ENCODE data around the gene PLEKHG4B. TPM values are rescaled to one million over a fixed set of nuclear protein-coding genes. Genes with fewer than 3 reads are reported as not detected.

The PLEKHG4B gene
- total RNA-seq, 1 experiment from 2014 or later = 44.3 TPM

- Histone ChIP-seq H3K14ac (ENCODE audit: insufficient read depth, low read length) (no peak overlapping the region), H3K18ac (ENCODE audit: insufficient read length, low read depth, low read length) (no peak overlapping the region), H3K79me1 (ENCODE audit: insufficient read depth, low read depth, low read length, poor library complexity, severe bottlenecking) (peaks cover 5% of the 10 kb centered on the region), H4K91ac (ENCODE audit: insufficient read length, low read depth, low read length) (no peak overlapping the region), H2BK5ac (ENCODE audit: insufficient read length, low read length) (no peak overlapping the region), H2AK5ac (ENCODE audit: insufficient read length, low read length) (no peak overlapping the region), H3T11ph (ENCODE audit: low read length) (no peak overlapping the region), H4K8ac (replicated peaks; ENCODE audit: insufficient read length, low read depth, low read length) (no peak overlapping the region), H2BK120ac (ENCODE audit: low read depth, low read length, poor library complexity, severe bottlenecking) (no peak overlapping the region), H3K27ac (ENCODE audit: insufficient read length, low read depth, low read length) (no peak overlapping the region), H3K4me1 (ENCODE audit: insufficient read depth, low read length) (peaks cover 4% of the 10 kb centered on the region), H3K4me2 (ENCODE audit: insufficient read depth, insufficient read length, low read length) (no peak overlapping the region), H3K9me3 (ENCODE audit: control insufficient read depth, low read depth, low read length) (no peaks in the 10 kb centered on the region), H3K4ac (ENCODE audit: low read depth, low read length) (no peak overlapping the region), H2AFZ (ENCODE audit: low read length) (no peak overlapping the region), H4K20me1 (ENCODE audit: control insufficient read depth, insufficient read depth, insufficient read length) (no peaks in the 10 kb centered on the region), H3K9ac (ENCODE audit: extremely low read depth, insufficient read length, low read length) (no peak overlapping the region), H3K27me3 (ENCODE audit: insufficient read depth, low read length) (no peaks in the 10 kb centered on the region), H3K56ac (ENCODE audit: insufficient read length, low read depth, low read length) (no peak overlapping the region), H2BK15ac (ENCODE audit: low read depth, low read length) (no peak overlapping the region), H3K79me2 (ENCODE audit: insufficient read depth, low read length) (peaks cover 5% of the 10 kb centered on the region; the same call in 1 of the 2 replicates), H2BK12ac (ENCODE audit: insufficient read length, low read depth, low read length) (no peak overlapping the region), H4K5ac (ENCODE audit: insufficient read length, low read depth, low read length) (no peak overlapping the region), H2BK20ac (ENCODE audit: low read depth, low read length, poor library complexity, severe bottlenecking) (no peak overlapping the region), H3K23me2 (ENCODE audit: insufficient read length, low read depth, low read length, poor library complexity, severe bottlenecking) (no peaks in the 10 kb centered on the region), H3K23ac (ENCODE audit: insufficient read length, low read depth, low read length) (no peak overlapping the region)
- Mint-ChIP-seq H3K36me3 (ENCODE audit: insufficient read depth in 1 of 3, low read depth in 3 of 3) (peaks cover 26 to 43% (median 42%) of the 10 kb centered on the region in 3 experiments), H3K27me3 (ENCODE audit: low read depth) (no peaks in the 10 kb centered on the region), H3K4me3 (no peak overlapping the region), H3K27ac (peak overlapping the region in 1 of 3 experiments; percentile 25; a peak in 1 of 7 replicates), H3K4me1 (peaks cover 14 to 35% of the 10 kb centered on the region in 2 experiments), H3K9me3 (peaks cover 0 to 3% of the 10 kb centered on the region in 2 experiments; a peak in 1 of 5 replicates)
- DNase-seq = no peak
- no CpG with 5 or more reads among the region's 5 CpGs for WGBS (ENCODE audit: extremely low coverage, insufficient read length, low lambda C conversion rate)
- TF ChIP-seq CTCF (conservative IDR thresholded peaks at IDR 0.05) = peak; percentile 27
Observed at GRCh38 chr5:136901-137300, 44.9 kb downstream of the PLEKHG4B start.

Measured in H9 (cell line).